ENCODE measurements around the gene CCBE1.

GRCh38 chr18:59661891-59662701 is 35.1 kb downstream of the CCBE1 start:
- TF ChIP-seq CTCF (IDR thresholded peaks at IDR 0.05; ENCODE audit: poor library complexity, severe bottlenecking) (no peak), EP300 (conservative IDR thresholded peaks at IDR 0.05; ENCODE audit: poor library complexity, severe bottlenecking) (no peak), TAF1 (IDR thresholded peaks at IDR 0.05; ENCODE audit: low read depth) (no peak), EZH2 (IDR thresholded peaks at IDR 0.05; ENCODE audit: borderline replicate concordance, insufficient read depth, low read length, poor library complexity, severe bottlenecking) (no peak), POLR2AphosphoS5 (IDR thresholded peaks at IDR 0.05) (no peak), RAD21 (conservative IDR thresholded peaks at IDR 0.05) (no peak), SMC3 (conservative IDR thresholded peaks at IDR 0.05; ENCODE audit: poor library complexity) (no peak), REST (IDR thresholded peaks at IDR 0.05; ENCODE audit: borderline replicate concordance) (no peak)
